Stimulated activated naive CD8-positive, alpha-beta T cell treated with anti-CD3 and anti-CD28 coated beads, Interleukin-15, amount 100 ng/mL, for 72 hours (primary cell): ENCODE data around the gene CEP164.

Experiments used
- ATAC-seq: fragments of 150-1000 bp; cut with Tn5 transposase; 2 replicates; pipeline ENCODE4 v1.10.0; 2021; ENCODE audit warnings: mild to moderate bottlenecking, moderate library complexity
- DNase-seq, 2 donors: peaks; one replicate each; pipeline ENCODE4 v3.0.0; 2021 to 2022
- H3K27ac Mint-ChIP-seq, 2 donors: one replicate each; pipeline ENCODE4 v1.8.0; 2022; ENCODE audit warnings: mild to moderate bottlenecking in 2 of 2, mixed read lengths in 2 of 2, moderate library complexity in 2 of 2
- H3K27me3 Mint-ChIP-seq: one replicate; pipeline ENCODE4 v1.8.0; 2022; ENCODE audit warnings: mixed read lengths
- H3K4me1 Mint-ChIP-seq: one replicate; pipeline ENCODE4 v1.8.0; 2022; ENCODE audit warnings: mild to moderate bottlenecking, mixed read lengths
- H3K4me3 Mint-ChIP-seq, 2 donors: one replicate each; pipeline ENCODE4 v1.8.0; 2022; ENCODE audit warnings: mild to moderate bottlenecking in 2 of 2, mixed read lengths in 2 of 2, moderate library complexity in 1 of 2
- H3K9me3 Mint-ChIP-seq, 2 donors: one replicate each; pipeline ENCODE4 v1.8.0; 2022; ENCODE audit warnings: mixed read lengths in 2 of 2

CEP164 gene

GRCh38 chr11:117374316-117375055 is 46.8 kb downstream of the CEP164 start:
- Mint-ChIP-seq H3K9me3 (no peaks in the 10 kb centered on the region), H3K27ac (peak overlapping the region in 1 of 2 donors; percentile 37), H3K4me3 (no peak overlapping the region), H3K4me1 (no peaks in the 10 kb centered on the region), H3K27me3 (no peaks in the 10 kb centered on the region)
- ATAC-seq = no peak
- no peak for DNase-seq

GRCh38 chr11:117375960-117376359 is 48.3 kb downstream of the CEP164 start:
- Mint-ChIP-seq H3K4me1 (no peaks in the 10 kb centered on the region), H3K4me3 (no peak overlapping the region), H3K9me3 (no peaks in the 10 kb centered on the region), H3K27ac (no peak overlapping the region), H3K27me3 (no peaks in the 10 kb centered on the region)
- no peak for DNase-seq
- ATAC-seq = no peak

- DNase-seq (no peak), ATAC-seq (no peak)
- no peaks in the 10 kb centered on the region for H3K9me3 Mint-ChIP-seq
- H3K27ac Mint-ChIP-seq = no peak overlapping the region
- H3K27me3 Mint-ChIP-seq = no peaks in the 10 kb centered on the region
- H3K4me1 Mint-ChIP-seq = no peaks in the 10 kb centered on the region
- H3K4me3 Mint-ChIP-seq = no peak overlapping the region
Observed at GRCh38 chr11:117376517-117376916, 48.9 kb downstream of the CEP164 start.

- H3K4me3 Mint-ChIP-seq = no peak overlapping the region
Observed at GRCh38 chr11:117378976-117379865, 51.6 kb downstream of the CEP164 start.

GRCh38 chr11:117380676-117381075 is 53.0 kb downstream of the CEP164 start:
- H3K9me3 Mint-ChIP-seq = no peaks in the 10 kb centered on the region
- H3K4me1 Mint-ChIP-seq = no peaks in the 10 kb centered on the region
- H3K27me3 Mint-ChIP-seq = no peaks in the 10 kb centered on the region
- ATAC-seq (no peak), DNase-seq (no peak)
- no peak overlapping the region for H3K4me3 Mint-ChIP-seq
- H3K27ac Mint-ChIP-seq = no peak overlapping the region

More at GRCh38 chr11:117378976-117379865, 51.6 kb downstream of the CEP164 start:
- Mint-ChIP-seq H3K27me3 (no peaks in the 10 kb centered on the region), H3K4me1 (no peaks in the 10 kb centered on the region), H3K9me3 (no peaks in the 10 kb centered on the region), H3K27ac (peak overlapping the region; percentile 32 to 45)
- ATAC-seq (no peak), DNase-seq (no peak)

- no peaks in the 10 kb centered on the region for H3K4me1 Mint-ChIP-seq
Observed at GRCh38 chr11:117381481-117382387, 54.1 kb downstream of the CEP164 start.

GRCh38 chr11:117382746-117383145 is 55.1 kb downstream of the CEP164 start:
- Mint-ChIP-seq H3K9me3 (no peaks in the 10 kb centered on the region), H3K4me1 (no peaks in the 10 kb centered on the region), H3K4me3 (no peak overlapping the region), H3K27ac (peak overlapping the region in 1 of 2 donors; percentile 60), H3K27me3 (no peaks in the 10 kb centered on the region)
- DNase-seq (no peak), ATAC-seq (no peak)

More at GRCh38 chr11:117381481-117382387, 54.1 kb downstream of the CEP164 start:
- Mint-ChIP-seq H3K27ac (peak overlapping the region; percentile 24 to 69), H3K27me3 (no peaks in the 10 kb centered on the region), H3K9me3 (no peaks in the 10 kb centered on the region), H3K4me3 (no peak overlapping the region)
- no peak for DNase-seq
- ATAC-seq = no peak

GRCh38 chr11:117384045-117384444 is 56.4 kb downstream of the CEP164 start:
- Mint-ChIP-seq H3K27me3 (no peaks in the 10 kb centered on the region), H3K4me3 (no peak overlapping the region), H3K27ac (no peak overlapping the region), H3K9me3 (no peaks in the 10 kb centered on the region), H3K4me1 (no peaks in the 10 kb centered on the region)
- DNase-seq (no peak), ATAC-seq (no peak)

- Mint-ChIP-seq H3K27me3 (no peaks in the 10 kb centered on the region), H3K4me1 (no peaks in the 10 kb centered on the region), H3K4me3 (no peak overlapping the region), H3K9me3 (no peaks in the 10 kb centered on the region), H3K27ac (peak overlapping the region in 1 of 2 donors; percentile 35)
- DNase-seq (no peak), ATAC-seq (no peak)
Observed at GRCh38 chr11:117385471-117385870, 57.8 kb downstream of the CEP164 start.

- DNase-seq (no peak), ATAC-seq (no peak)
- H3K9me3 Mint-ChIP-seq = no peaks in the 10 kb centered on the region
- H3K4me1 Mint-ChIP-seq = no peaks in the 10 kb centered on the region
- H3K27me3 Mint-ChIP-seq = no peaks in the 10 kb centered on the region
- H3K27ac Mint-ChIP-seq = no peak overlapping the region
- H3K4me3 Mint-ChIP-seq = no peak overlapping the region
Observed at GRCh38 chr11:117385906-117386305, 58.3 kb downstream of the CEP164 start.

GRCh38 chr11:117387992-117388755 is 60.5 kb downstream of the CEP164 start:
- Mint-ChIP-seq H3K4me3 (no peak overlapping the region), H3K27me3 (no peaks in the 10 kb centered on the region), H3K9me3 (no peaks in the 10 kb centered on the region), H3K4me1 (no peaks in the 10 kb centered on the region), H3K27ac (no peak overlapping the region)
- DNase-seq = no peak
- ATAC-seq = no peak

GRCh38 chr11:117390743-117391142 is 63.1 kb downstream of the CEP164 start:
- Mint-ChIP-seq H3K4me3 (no peak overlapping the region), H3K27me3 (no peaks in the 10 kb centered on the region), H3K4me1 (no peaks in the 10 kb centered on the region), H3K9me3 (no peaks in the 10 kb centered on the region), H3K27ac (peak overlapping the region in 1 of 2 donors; percentile 38)
- ATAC-seq (no peak), DNase-seq (no peak)

- Mint-ChIP-seq H3K9me3 (no peaks in the 10 kb centered on the region), H3K27me3 (no peaks in the 10 kb centered on the region), H3K4me3 (no peak overlapping the region), H3K4me1 (no peaks in the 10 kb centered on the region), H3K27ac (peak overlapping the region in 1 of 2 donors; percentile 38)
- ATAC-seq (no peak), DNase-seq (no peak)
Observed at GRCh38 chr11:117391181-117391580, 63.5 kb downstream of the CEP164 start.

GRCh38 chr11:117392001-117392690 is 64.5 kb downstream of the CEP164 start:
- peak overlapping the region in 1 of 2 donors; percentile 88 for H3K27ac Mint-ChIP-seq
- DNase-seq (no peak), ATAC-seq (no peak)
- H3K4me1 Mint-ChIP-seq = no peaks in the 10 kb centered on the region
- H3K9me3 Mint-ChIP-seq = peaks cover 0 to 5% of the 10 kb centered on the region in 2 donors
- no peak overlapping the region for H3K4me3 Mint-ChIP-seq
- no peaks in the 10 kb centered on the region for H3K27me3 Mint-ChIP-seq
